GM12872 (cell line): ENCODE data around the gene CEP57L1.

Source experiments
- CTCF ChIP-seq: IDR thresholded peaks from 3 replicates; pipeline ENCODE4 v1.5.1; 2011; ENCODE audit warnings: low read depth, mild to moderate bottlenecking, low read length, moderate library complexity; ENCODE audit not compliant: insufficient read depth

CEP57L1 gene

DNA sequence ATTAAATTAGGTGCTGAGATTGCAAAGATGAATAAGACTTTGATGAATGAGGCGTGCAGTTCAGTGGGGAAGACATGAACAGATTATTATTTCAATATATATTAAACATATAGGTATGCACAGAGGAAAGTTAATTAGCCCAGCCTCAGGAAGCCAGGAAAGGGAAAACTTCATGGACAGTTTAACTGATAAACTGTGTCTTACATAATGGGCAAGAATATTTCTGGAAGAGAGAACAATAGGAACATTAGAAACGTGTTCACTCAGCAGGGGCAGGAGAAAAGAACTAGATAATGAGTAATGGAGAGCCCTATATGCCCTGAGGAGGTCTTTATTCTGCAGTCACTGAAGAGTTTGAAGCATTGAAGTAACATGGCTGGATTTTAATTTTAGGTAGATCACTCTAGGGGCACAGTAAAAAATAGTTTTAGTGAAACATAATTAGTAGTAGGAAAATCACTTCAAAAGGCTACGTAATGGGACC lies 23.6 kb downstream of the CEP57L1 start:
- TF ChIP-seq CTCF = no peak

GRCh38 chr6:109121411-109121810 lies 26.1 kb downstream of the CEP57L1 start:
- TF ChIP-seq CTCF = no peak

- TF ChIP-seq CTCF = no peak
These were observed 28.9 kb downstream of the CEP57L1 start for GRCh38 chr6:109124219-109124618.

DNA sequence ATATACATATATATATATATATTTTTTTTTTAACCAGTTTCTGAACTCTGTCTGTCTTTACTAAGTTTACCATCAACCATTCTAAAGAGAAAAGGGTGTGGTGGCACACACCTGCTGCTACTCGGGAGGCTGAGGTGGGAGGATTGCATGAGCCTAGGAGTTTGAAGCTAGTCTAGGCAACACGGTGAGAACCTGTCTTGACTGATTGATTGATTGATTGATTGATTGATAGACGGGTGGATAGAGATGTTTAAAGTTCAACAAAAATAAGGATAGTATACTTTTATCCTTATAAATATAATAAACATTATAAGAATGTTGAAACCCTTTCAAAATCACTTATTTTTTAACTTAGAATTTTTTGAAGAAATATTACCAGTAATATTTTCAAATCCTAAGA lies 30.2 kb downstream of the CEP57L1 start:
- no peak for TF ChIP-seq CTCF

GRCh38 chr6:109130065-109130464 lies 34.8 kb downstream of the CEP57L1 start:
- no peak for TF ChIP-seq CTCF

GRCh38 chr6:109139109-109139508 lies 43.8 kb downstream of the CEP57L1 start:
- TF ChIP-seq CTCF = no peak

- no peak for TF ChIP-seq CTCF
These were observed 47.9 kb downstream of the CEP57L1 start for GRCh38 chr6:109143191-109143590.

DNA sequence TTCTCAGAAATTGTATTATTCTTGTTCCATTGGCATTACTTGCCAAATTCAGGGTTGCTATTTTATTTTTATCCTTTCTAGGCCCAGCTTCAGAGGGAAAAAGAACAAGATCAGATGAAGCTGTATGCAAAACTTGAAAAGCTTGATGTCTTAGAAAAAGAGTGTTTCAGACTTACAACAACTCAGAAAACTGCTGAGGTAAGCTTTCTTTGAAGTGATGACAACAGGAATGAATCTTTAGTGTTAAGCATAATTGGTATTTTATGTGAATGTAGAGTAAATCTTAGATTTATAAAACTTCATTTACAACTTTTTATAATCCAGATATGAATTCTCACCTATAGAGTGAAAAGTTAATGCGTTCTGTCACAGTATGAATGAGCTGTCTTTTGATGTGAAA lies 58.4 kb downstream of the CEP57L1 start:
- TF ChIP-seq CTCF = no peak
